Stomach smooth muscle (tissue), 2 donors: ENCODE measurements around the gene KAT6B.
A peak's percentile ranks its signal among the peaks of the same experiment; 100 is the strongest.
"Not testable (repeated sequence)": the region's sequence is repeated elsewhere in the genome, so short reads cannot be mapped to it uniquely, and the experiment has no call there.

Experiments
- H3K27ac ChIP-seq: one replicate; pipeline ENCODE4 v1.7.0; 2013; ENCODE audit warnings: mild to moderate bottlenecking, low read length, inconsistent platforms
- H3K27me3 ChIP-seq, 2 donors: one replicate each; pipeline ENCODE4 v1.7.0; 2013; ENCODE audit warnings: low read length in 2 of 2; ENCODE audit not compliant: insufficient read depth in 2 of 2, control insufficient read depth in 1 of 2
- H3K36me3 ChIP-seq, 2 donors: one replicate each; pipeline ENCODE4 v1.7.0; 2013; ENCODE audit warnings: low read length in 2 of 2; ENCODE audit not compliant: control insufficient read depth in 2 of 2, insufficient read depth in 2 of 2
- H3K4me1 ChIP-seq: one replicate; pipeline ENCODE4 v1.7.0; 2013; ENCODE audit warnings: low read length; ENCODE audit not compliant: control insufficient read depth, insufficient read depth
- H3K4me3 ChIP-seq, 2 donors: one replicate each; pipeline ENCODE4 v1.7.0; 2013; ENCODE audit warnings: low read length in 2 of 2
- H3K9ac ChIP-seq, 2 donors: one replicate each; pipeline ENCODE4 v1.7.0; 2013; ENCODE audit warnings: low read length in 2 of 2, mild to moderate bottlenecking in 1 of 2
- H3K9me3 ChIP-seq, 2 donors: one replicate each; pipeline ENCODE4 v1.7.0; 2013; ENCODE audit warnings: low read length in 2 of 2; ENCODE audit not compliant: control insufficient read depth in 2 of 2
- donor health status: healthy.
- donor health status: Pancreatic carcinoma.

The KAT6B gene

GRCh38 chr10:74889662-74889998 is 63.2 kb downstream of the KAT6B start:
- no peak overlapping the region for H3K27ac ChIP-seq
- no peaks in the 10 kb centered on the region for H3K27me3 ChIP-seq
- H3K36me3 ChIP-seq, result no peaks in the 10 kb centered on the region
- peaks cover 12% of the 10 kb centered on the region for H3K4me1 ChIP-seq
- no peak overlapping the region for H3K4me3 ChIP-seq
- no peak overlapping the region for H3K9ac ChIP-seq
- H3K9me3 ChIP-seq, result no peaks in the 10 kb centered on the region

GRCh38 chr10:74890460-74890859 is 64.1 kb downstream of the KAT6B start:
- no peak overlapping the region for H3K27ac ChIP-seq

GRCh38 chr10:74891053-74891452 is 64.7 kb downstream of the KAT6B start:
- no peaks in the 10 kb centered on the region for H3K36me3 ChIP-seq
- no peaks in the 10 kb centered on the region for H3K27me3 ChIP-seq
- H3K27ac ChIP-seq, result no peak overlapping the region
- no peaks in the 10 kb centered on the region for H3K9me3 ChIP-seq
- peaks cover 12% of the 10 kb centered on the region for H3K4me1 ChIP-seq
- H3K9ac ChIP-seq, result peak overlapping the region in 1 of 2 donors; percentile 0
- no peak overlapping the region for H3K4me3 ChIP-seq

More at GRCh38 chr10:74890460-74890859, 64.1 kb downstream of the KAT6B start:
- no peak overlapping the region for H3K9ac ChIP-seq
- no peak overlapping the region for H3K4me3 ChIP-seq
- H3K4me1 ChIP-seq, result peaks cover 12% of the 10 kb centered on the region
- no peaks in the 10 kb centered on the region for H3K36me3 ChIP-seq
- H3K27me3 ChIP-seq, result no peaks in the 10 kb centered on the region
- H3K9me3 ChIP-seq, result no peaks in the 10 kb centered on the region

GRCh38 chr10:74892839-74893238 is 66.4 kb downstream of the KAT6B start:
- Histone ChIP-seq H3K4me1 (peaks cover 10% of the 10 kb centered on the region), H3K9ac (no peak overlapping the region), H3K36me3 (no peaks in the 10 kb centered on the region), H3K27ac (peak overlapping the region; percentile 24), H3K9me3 (no peaks in the 10 kb centered on the region), H3K4me3 (no peak overlapping the region), H3K27me3 (no peaks in the 10 kb centered on the region)

DNA sequence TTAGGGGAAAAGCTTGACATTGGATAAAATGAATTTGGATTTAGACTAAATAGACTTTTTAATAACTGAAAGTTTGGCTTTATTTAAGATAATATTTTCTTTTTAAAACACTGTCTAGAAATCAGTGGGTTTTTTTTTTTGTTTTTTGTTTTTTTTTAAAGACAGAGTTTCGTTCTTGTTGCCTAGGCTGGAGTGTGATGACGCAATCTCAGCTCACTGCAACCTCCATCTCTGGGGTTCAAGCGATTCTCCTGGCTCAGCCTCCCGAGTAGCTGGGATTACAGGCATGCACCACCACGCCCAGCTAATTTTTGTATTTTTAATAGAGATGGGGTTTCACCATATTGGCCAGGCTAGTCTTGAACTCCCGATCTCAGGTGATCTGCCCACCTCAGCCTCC is 66.9 kb downstream of the KAT6B start:
- not testable (repeated sequence) for H3K27ac ChIP-seq, H3K27me3 ChIP-seq, H3K9ac ChIP-seq, H3K9me3 ChIP-seq, H3K36me3 ChIP-seq, H3K4me3 ChIP-seq
- H3K4me1 ChIP-seq, result peaks cover 14% of the 10 kb centered on the region

DNA sequence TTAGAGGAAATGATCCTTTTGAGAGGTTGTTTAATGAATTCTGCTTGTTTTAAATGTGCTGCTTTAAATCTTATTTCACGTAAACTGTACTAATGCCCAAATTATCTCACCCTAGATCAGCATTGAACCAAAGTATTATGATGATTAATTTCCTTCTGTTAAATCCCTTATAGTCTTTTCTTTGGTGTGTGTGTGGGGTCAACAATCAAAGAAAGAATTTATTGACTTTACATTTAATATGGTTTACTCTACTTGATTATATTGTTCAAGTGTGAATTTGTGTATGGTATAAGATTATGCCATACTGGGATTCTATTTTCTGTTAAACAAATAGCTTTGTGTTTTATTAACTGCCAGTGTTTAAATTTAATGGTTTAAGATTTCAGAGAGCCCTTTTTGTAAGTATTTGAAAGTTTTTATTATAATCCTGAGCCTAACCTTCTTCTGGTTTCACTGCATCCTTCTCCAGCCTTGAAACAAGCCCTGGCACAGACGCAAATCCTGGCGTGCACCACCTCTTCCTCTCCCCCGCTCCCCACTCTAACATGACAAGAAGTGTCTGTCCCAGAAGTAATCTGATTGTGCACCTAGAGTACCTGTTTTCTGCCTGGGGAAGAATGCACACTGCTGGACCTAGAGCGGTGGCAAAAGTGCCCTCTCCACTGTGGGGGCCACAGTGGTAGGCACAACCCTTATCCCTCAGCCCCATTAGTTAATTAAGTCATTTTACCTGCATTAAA is 70.6 kb downstream of the KAT6B start:
- Histone ChIP-seq H3K27me3 (no peaks in the 10 kb centered on the region), H3K4me3 (no peak overlapping the region), H3K4me1 (peaks cover 20% of the 10 kb centered on the region), H3K9ac (no peak overlapping the region), H3K27ac (no peak overlapping the region), H3K9me3 (no peaks in the 10 kb centered on the region), H3K36me3 (no peaks in the 10 kb centered on the region)

GRCh38 chr10:74898201-74898976 is 72.0 kb downstream of the KAT6B start:
- Histone ChIP-seq H3K9ac (no peak overlapping the region), H3K27ac (no peak overlapping the region), H3K27me3 (no peaks in the 10 kb centered on the region), H3K36me3 (no peaks in the 10 kb centered on the region), H3K4me3 (peak overlapping the region in 1 of 2 donors; percentile 32), H3K4me1 (peaks cover 21% of the 10 kb centered on the region), H3K9me3 (no peaks in the 10 kb centered on the region)

DNA sequence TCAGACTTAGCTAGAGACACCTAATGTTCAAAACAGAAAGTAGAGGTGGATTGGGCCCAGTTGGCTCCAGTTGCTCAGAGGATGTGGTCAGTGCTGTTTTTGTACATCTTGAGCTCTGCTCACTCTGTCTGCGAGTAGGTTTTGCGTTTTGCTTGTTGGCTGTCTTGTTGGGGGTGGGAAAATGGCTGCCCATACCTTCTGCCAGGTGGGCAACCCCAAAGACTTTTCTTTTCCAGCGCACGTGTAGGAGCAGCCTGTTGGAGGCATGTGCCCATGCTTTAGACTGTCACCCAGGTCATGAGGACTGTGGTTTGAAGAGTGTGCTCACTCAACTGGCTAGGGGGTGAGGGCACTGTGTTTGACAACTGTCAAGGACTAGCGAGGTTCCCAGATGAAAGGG is 73.9 kb downstream of the KAT6B start:
- H3K27me3 ChIP-seq, result no peaks in the 10 kb centered on the region
- no peak overlapping the region for H3K4me3 ChIP-seq
- no peak overlapping the region for H3K9ac ChIP-seq
- H3K27ac ChIP-seq, result no peak overlapping the region
- peaks cover 21% of the 10 kb centered on the region for H3K4me1 ChIP-seq
- no peaks in the 10 kb centered on the region for H3K36me3 ChIP-seq
- H3K9me3 ChIP-seq, result no peaks in the 10 kb centered on the region

DNA sequence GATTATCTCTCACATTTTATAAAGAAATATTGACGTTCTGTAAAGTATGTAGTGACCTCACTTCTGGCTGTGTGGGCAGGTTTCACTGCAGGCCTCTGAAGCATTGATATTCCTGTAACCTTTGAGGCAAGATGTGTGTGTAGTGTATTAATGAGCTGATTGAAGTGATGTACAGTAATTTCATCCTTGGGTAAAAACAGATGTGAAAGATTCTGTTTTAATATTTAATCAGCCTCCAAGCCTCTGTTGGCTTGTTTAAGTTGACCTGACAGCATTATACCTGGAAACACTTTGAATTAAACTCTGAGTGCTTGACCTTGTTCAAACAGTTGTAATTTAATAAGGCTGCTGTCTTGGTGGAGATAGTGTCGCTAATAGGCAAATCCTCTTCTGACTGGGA is 74.9 kb downstream of the KAT6B start:
- Histone ChIP-seq H3K27me3 (no peaks in the 10 kb centered on the region), H3K36me3 (no peaks in the 10 kb centered on the region), H3K4me1 (peaks cover 21% of the 10 kb centered on the region), H3K9me3 (no peaks in the 10 kb centered on the region), H3K9ac (no peak overlapping the region), H3K4me3 (no peak overlapping the region), H3K27ac (no peak overlapping the region)

DNA sequence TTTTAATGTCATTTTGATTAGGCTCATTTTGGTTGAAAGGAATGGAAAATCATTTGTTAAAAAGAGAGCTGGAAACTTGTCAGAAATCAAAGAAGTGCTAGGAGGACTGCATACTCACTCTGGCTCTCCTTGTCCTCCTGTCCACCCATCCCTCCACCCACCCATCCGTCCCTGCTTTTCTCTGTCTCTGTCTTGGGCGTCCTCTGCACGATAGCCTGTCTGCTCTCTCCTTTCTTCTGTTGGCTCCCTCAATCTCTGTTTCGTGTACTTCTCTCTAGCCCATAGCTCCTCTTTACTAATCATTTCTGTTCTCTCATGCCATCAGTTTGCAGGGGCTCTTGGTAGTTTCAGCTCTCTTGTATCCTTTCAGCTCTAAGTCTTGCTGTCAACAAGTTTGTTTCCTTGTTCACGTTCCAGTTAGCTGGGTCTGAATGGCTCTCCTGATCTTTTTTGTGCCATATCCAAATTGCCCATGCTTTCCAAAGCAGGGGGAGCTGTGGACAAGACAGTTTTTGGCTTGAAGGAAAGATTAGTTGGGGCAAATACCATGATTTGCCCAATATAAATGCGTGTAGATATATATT is 75.6 kb downstream of the KAT6B start:
- no peaks in the 10 kb centered on the region for H3K27me3 ChIP-seq
- H3K9me3 ChIP-seq, result no peaks in the 10 kb centered on the region
- peaks cover 25% of the 10 kb centered on the region for H3K4me1 ChIP-seq
- H3K36me3 ChIP-seq, result no peaks in the 10 kb centered on the region
- H3K27ac ChIP-seq, result peak overlapping the region; percentile 25
- peak overlapping the region in 1 of 2 donors; percentile 12 for H3K9ac ChIP-seq
- peak overlapping the region in 1 of 2 donors; percentile 10 for H3K4me3 ChIP-seq

GRCh38 chr10:74903491-74903890 is 77.1 kb downstream of the KAT6B start:
- peaks cover 17% of the 10 kb centered on the region for H3K4me1 ChIP-seq
- no peaks in the 10 kb centered on the region for H3K36me3 ChIP-seq
- H3K9ac ChIP-seq, result no peak overlapping the region
- no peaks in the 10 kb centered on the region for H3K9me3 ChIP-seq
- no peaks in the 10 kb centered on the region for H3K27me3 ChIP-seq
- no peak overlapping the region for H3K4me3 ChIP-seq
- no peak overlapping the region for H3K27ac ChIP-seq
